T-helper 17 cell (primary cell): ENCODE measurements around the gene SRC. TPM values are rescaled to one million over a fixed set of nuclear protein-coding genes. Genes with fewer than 3 reads are reported as not detected.

Experiments used
- ATAC-seq: fragments of 150-1000 bp; cut with Tn5 transposase; 2 replicates; pipeline ENCODE4 v1.10.0; 2021; ENCODE audit warnings: mild to moderate bottlenecking, moderate library complexity
- DNase-seq, 3 donors: peaks; one replicate each; pipeline versions ENCODE4 v3.0.0 to v3.0.0-alpha.2; 2020 to 2021
- H3K9me3 ChIP-seq: one replicate; pipeline ENCODE4 v1.7.0; 2013; ENCODE audit warnings: low read length, mild to moderate bottlenecking; ENCODE audit not compliant: control insufficient read depth, poor library complexity, severe bottlenecking
- H3K27ac Mint-ChIP-seq: one replicate; pipeline ENCODE4 v1.8.0; 2022; ENCODE audit warnings: mild to moderate bottlenecking, moderate library complexity, mixed read lengths
- H3K27me3 Mint-ChIP-seq: one replicate; pipeline ENCODE4 v1.8.0; 2022; ENCODE audit warnings: mixed read lengths
- H3K36me3 Mint-ChIP-seq: one replicate; pipeline ENCODE4 v1.8.0; 2022; ENCODE audit warnings: low read depth, mixed read lengths
- H3K4me1 Mint-ChIP-seq: one replicate; pipeline ENCODE4 v1.8.0; 2022; ENCODE audit warnings: mild to moderate bottlenecking, mixed read lengths
- H3K4me3 Mint-ChIP-seq: one replicate; pipeline ENCODE4 v1.8.0; 2022; ENCODE audit warnings: mild to moderate bottlenecking, moderate library complexity, mixed read lengths
- total RNA-seq, 4 donors: library from RNA in 2 of 4; stranded (reverse) in 2 of 4; gene quantifications; one replicate each; pipeline ENCODE4 v1.2.3 and lab custom pipeline; 2022 to 2026

The SRC gene
- total RNA-seq, 2 donors from 2014 or later: 6.2 to 22.8 TPM

GRCh38 chr20:37414224-37415035, 68.5 kb downstream of the SRC start:
- Mint-ChIP-seq H3K36me3 (peaks cover 6% of the 10 kb centered on the region), H3K4me3 (no peak overlapping the region), H3K27ac (no peak overlapping the region), H3K27me3 (no peaks in the 10 kb centered on the region), H3K4me1 (peaks cover 12% of the 10 kb centered on the region)
- no peaks in the 10 kb centered on the region for H3K9me3 ChIP-seq
- ATAC-seq: no peak
- DNase-seq: no peak

DNA sequence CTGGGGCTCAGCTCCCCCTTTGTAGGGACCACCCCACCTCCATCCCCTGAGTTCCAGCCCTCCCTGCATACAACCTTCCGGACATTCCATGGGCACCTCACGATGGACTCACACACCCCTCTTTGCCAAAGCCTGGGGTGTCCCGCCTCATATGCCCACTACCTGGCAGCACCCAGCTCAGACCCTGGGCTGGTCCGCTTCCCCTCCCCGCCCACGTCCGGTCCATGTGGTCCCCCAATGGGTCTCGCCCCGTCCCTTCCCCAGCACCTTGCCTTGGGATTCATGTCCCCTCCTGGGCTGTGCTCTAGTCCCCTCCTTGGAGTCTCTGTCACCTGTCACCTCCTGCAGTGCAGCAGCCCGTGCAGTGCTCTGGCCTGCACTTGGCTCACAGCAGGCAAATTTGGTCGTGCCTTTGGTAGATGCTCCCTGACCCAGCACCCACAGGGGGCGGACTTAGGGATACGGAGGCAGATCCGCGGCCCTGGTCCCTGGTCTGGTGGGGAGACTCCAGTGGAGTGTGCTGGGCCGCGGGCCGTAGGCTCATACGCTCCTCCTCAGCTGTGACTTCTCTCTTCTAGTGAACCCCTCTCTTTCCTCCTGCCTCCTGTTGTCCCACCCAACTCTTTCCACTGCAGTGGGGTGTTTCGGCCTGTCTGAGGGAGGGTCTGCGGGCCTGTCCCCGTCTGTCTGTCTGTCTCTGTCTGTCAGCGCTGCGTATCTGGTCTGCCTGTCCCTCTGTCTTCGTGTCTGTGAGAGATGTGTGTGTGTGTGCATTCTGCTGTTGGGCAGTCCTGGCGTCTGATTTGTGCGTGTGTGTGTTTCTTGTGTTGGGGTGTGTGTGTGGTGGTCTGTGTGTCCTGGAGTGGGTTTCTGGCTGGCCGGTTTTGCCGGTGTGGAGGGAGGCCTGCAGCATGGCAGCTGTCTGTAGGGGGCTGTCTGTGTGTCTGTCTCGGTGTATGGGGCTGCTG, 69.5 kb downstream of the SRC start:
- H3K4me3 Mint-ChIP-seq: no peak overlapping the region
- no peak overlapping the region for H3K27ac Mint-ChIP-seq
- no peak for ATAC-seq
- H3K9me3 ChIP-seq: no peaks in the 10 kb centered on the region
- DNase-seq: no peak
- no peaks in the 10 kb centered on the region for H3K27me3 Mint-ChIP-seq
- peaks cover 5% of the 10 kb centered on the region for H3K36me3 Mint-ChIP-seq
- peaks cover 12% of the 10 kb centered on the region for H3K4me1 Mint-ChIP-seq

DNA sequence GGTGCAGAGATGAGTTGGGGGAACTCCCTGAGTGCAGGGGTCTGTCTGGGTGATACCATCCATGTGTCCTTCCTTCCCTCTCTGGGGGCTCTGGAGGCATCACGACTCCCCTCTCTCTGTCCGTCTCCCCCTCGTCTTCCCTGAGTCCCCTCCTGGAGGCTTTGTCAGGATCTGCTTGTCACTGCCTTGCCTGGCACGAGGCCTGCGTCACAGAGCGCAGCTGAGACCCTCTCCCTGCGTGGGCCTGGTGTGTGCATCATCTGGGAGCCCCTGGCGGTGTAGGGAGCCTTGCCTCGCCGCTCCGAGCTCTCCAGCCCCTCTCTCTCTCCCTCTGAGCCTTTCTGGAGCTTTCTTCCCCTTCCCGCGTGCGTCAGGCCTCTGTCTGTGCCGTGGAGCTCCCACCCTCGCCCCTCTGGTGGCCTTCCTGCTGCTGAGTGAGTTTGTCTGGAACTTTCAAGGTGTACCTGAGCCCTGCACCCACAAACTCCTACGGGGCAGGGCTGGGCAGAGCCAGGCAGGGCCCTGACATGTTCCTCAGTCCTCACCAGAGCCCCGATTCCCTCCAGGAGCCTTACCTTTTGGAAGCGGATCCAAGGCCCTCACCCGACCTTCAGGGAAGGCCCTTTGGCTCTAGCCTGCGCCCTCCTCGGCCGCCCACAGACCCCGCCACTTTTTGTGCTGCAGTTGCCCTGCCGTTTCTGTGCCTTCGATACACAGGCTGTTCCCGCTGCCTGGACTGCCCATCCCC, 70.3 kb downstream of the SRC start:
- Mint-ChIP-seq H3K27ac (no peak overlapping the region), H3K4me3 (no peak overlapping the region), H3K4me1 (peaks cover 18% of the 10 kb centered on the region), H3K36me3 (peaks cover 12% of the 10 kb centered on the region), H3K27me3 (no peaks in the 10 kb centered on the region)
- ATAC-seq (no peak), DNase-seq (no peak)
- H3K9me3 ChIP-seq: no peaks in the 10 kb centered on the region

DNA sequence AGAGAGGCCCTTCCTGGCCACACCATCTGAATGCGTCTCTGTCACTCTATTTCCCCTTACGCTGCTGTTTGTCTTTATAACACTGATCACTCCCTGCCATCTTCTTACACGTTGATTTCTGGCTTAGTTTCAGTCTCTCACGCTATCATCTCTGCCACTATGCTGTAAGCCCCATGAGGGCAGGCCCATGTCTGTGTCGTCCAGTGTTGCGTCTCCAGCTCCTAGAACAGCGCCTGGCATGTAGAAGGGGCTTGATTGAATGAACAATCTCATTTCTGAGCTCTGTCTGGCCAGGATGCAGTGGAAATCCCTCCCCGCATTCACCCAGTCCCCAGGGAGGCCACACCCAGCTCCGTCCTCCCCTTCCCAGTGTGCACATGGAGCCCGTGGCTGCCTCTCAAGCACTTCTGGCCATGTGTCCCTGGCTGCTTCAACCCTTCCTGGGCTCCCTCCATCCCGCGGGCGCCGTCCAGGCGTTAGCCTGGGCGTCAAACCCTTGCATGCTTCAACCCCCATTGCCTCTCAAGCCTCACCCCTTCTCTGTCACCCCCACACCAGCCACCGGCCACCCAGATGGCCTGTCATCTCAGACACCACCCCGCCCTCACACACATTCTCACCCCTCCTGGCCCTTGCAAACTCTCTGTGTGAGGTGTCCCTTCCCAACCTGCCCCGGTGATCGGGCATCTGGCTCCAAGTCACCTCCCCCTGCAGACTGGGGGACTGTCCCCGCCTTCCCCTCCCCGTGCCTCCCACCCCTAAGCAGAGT, 71.1 kb downstream of the SRC start:
- Mint-ChIP-seq H3K4me3 (no peak overlapping the region), H3K27ac (no peak overlapping the region), H3K27me3 (no peaks in the 10 kb centered on the region), H3K4me1 (peaks cover 18% of the 10 kb centered on the region), H3K36me3 (peaks cover 17% of the 10 kb centered on the region)
- no peak for DNase-seq
- no peak for ATAC-seq
- no peaks in the 10 kb centered on the region for H3K9me3 ChIP-seq

GRCh38 chr20:37417617-37418467, 71.9 kb downstream of the SRC start:
- Mint-ChIP-seq H3K4me3 (no peak overlapping the region), H3K27me3 (peaks cover 7% of the 10 kb centered on the region), H3K36me3 (peaks cover 19% of the 10 kb centered on the region), H3K27ac (no peak overlapping the region), H3K4me1 (peaks cover 18% of the 10 kb centered on the region)
- H3K9me3 ChIP-seq: no peaks in the 10 kb centered on the region
- DNase-seq: no peak
- no peak for ATAC-seq

GRCh38 chr20:37418591-37419109, 72.7 kb downstream of the SRC start:
- Mint-ChIP-seq H3K27me3 (peaks cover 10% of the 10 kb centered on the region), H3K4me1 (peaks cover 14% of the 10 kb centered on the region), H3K27ac (no peak overlapping the region), H3K4me3 (no peak overlapping the region), H3K36me3 (peaks cover 21% of the 10 kb centered on the region)
- ATAC-seq: no peak
- H3K9me3 ChIP-seq: no peaks in the 10 kb centered on the region
- DNase-seq: no peak

- H3K4me1 Mint-ChIP-seq: peaks cover 15% of the 10 kb centered on the region
- ATAC-seq: no peak
- H3K4me3 Mint-ChIP-seq: no peak overlapping the region
- no peak for DNase-seq
- no peaks in the 10 kb centered on the region for H3K9me3 ChIP-seq
- H3K36me3 Mint-ChIP-seq: peaks cover 27% of the 10 kb centered on the region
- peaks cover 17% of the 10 kb centered on the region for H3K27me3 Mint-ChIP-seq
- H3K27ac Mint-ChIP-seq: no peak overlapping the region
Measured at GRCh38 chr20:37419307-37419706, 73.4 kb downstream of the SRC start.

GRCh38 chr20:37419774-37420542, 74.0 kb downstream of the SRC start:
- DNase-seq (no peak), ATAC-seq (no peak)
- H3K27me3 Mint-ChIP-seq: peaks cover 23% of the 10 kb centered on the region
- no peaks in the 10 kb centered on the region for H3K9me3 ChIP-seq
- H3K4me1 Mint-ChIP-seq: peaks cover 15% of the 10 kb centered on the region
- no peak overlapping the region for H3K27ac Mint-ChIP-seq
- H3K4me3 Mint-ChIP-seq: peak overlapping the region; percentile 63
- H3K36me3 Mint-ChIP-seq: peaks cover 31% of the 10 kb centered on the region

DNA sequence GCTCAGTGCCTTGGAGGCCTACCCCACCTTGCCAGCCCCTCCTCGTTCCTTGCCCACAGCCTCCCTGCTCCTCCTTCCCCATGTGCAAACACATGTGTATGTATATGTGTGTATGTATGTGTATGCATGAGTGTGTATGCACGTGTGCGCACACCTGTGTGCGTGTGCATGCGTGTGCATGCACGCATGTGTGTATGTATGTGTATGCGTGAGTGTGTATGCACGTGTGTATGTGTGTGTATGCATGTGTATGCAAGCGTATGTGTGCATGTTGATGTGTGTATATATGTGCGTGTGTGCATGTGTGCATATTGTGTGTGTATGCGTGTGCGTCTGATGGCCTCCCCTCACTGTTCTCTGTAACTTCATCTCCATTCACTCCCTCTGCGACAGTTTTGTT, 74.7 kb downstream of the SRC start:
- DNase-seq: no peak
- Mint-ChIP-seq H3K4me1 (peaks cover 15% of the 10 kb centered on the region), H3K27ac (no peak overlapping the region), H3K4me3 (no peak overlapping the region), H3K27me3 (peaks cover 28% of the 10 kb centered on the region), H3K36me3 (peaks cover 34% of the 10 kb centered on the region)
- ATAC-seq: no peak
- no peaks in the 10 kb centered on the region for H3K9me3 ChIP-seq

DNA sequence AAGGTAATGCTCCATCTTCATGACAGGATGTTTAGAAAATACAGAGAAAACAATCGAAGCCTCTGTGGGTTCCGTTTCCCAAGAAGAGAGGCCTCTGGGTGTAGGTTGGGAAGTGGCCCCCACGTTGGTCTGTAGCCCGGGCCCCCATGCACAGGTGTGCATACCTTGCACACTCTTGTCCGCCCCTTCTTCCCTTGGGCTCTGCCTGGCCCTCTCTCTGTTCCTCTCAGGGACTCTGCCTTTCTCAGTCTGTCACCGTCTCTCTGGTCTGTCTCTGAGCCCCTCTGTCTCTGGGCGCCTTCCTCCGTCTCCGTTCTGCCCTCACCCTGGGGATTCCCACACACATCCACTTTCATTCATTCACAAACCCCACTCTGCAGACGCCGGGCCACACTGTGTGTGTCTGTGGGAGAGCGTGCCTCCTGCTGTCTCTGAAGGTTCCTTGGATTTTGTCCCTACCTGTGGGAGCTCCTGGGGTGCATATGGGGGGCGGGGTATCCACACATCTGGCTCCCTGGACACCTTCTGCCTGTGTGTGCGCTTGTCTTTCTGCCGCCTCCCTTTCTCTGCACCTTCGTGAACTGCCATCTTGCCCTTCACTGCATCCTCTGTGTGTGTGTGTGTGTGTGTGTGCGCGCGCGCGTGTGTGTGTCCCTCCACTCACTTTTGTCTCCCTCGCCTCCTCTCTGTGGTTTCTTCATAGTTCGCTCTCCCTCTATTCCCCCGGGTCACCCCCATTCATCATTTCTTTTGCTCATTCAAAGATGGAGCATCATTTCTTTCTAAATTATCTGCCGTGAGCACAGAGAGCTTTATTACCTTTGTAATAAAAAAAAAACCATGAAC, 75.3 kb downstream of the SRC start:
- DNase-seq: no peak

More for the DNA sequence above, 75.3 kb downstream of the SRC start:
- H3K9me3 ChIP-seq: no peaks in the 10 kb centered on the region
- H3K27ac Mint-ChIP-seq: no peak overlapping the region
- H3K36me3 Mint-ChIP-seq: peaks cover 34% of the 10 kb centered on the region
- H3K27me3 Mint-ChIP-seq: peaks cover 28% of the 10 kb centered on the region
- H3K4me1 Mint-ChIP-seq: peaks cover 15% of the 10 kb centered on the region
- H3K4me3 Mint-ChIP-seq: no peak overlapping the region
- no peak for ATAC-seq
